Subcutaneous abdominal adipose tissue (tissue), 5 donors: ENCODE data around the gene AQP6.

ENCODE experiments used
- H3K27ac ChIP-seq: one replicate; pipeline ENCODE4 v1.7.0; 2013; ENCODE audit warnings: low read depth, mild to moderate bottlenecking, inconsistent platforms, low read length, moderate library complexity
- H3K27me3 ChIP-seq, 5 donors: one replicate each; pipeline ENCODE4 v1.7.0; 2013; ENCODE audit warnings: low read length in 5 of 5, inconsistent platforms in 1 of 5; ENCODE audit not compliant: control insufficient read depth in 5 of 5, insufficient read depth in 4 of 5
- H3K36me3 ChIP-seq, 5 donors: one replicate each; pipeline ENCODE4 v1.7.0; 2013; ENCODE audit warnings: low read length in 5 of 5; ENCODE audit not compliant: control insufficient read depth in 5 of 5, insufficient read depth in 5 of 5
- H3K4me1 ChIP-seq, 5 donors: one replicate each; pipeline ENCODE4 v1.7.0; 2013; ENCODE audit warnings: low read length in 5 of 5, mild to moderate bottlenecking in 3 of 5, moderate library complexity in 1 of 5; ENCODE audit not compliant: control insufficient read depth in 5 of 5, insufficient read depth in 5 of 5
- H3K4me3 ChIP-seq, 5 donors: one replicate each; pipeline ENCODE4 v1.7.0; 2013; ENCODE audit warnings: low read length in 5 of 5, low read depth in 1 of 5
- H3K9ac ChIP-seq, 5 donors: one replicate each; pipeline ENCODE4 v1.7.0; 2013; ENCODE audit warnings: low read length in 5 of 5, mild to moderate bottlenecking in 4 of 5, moderate library complexity in 3 of 5
- H3K9me3 ChIP-seq, 5 donors: one replicate each; pipeline ENCODE4 v1.7.0; 2013; ENCODE audit warnings: low read length in 5 of 5; ENCODE audit not compliant: control insufficient read depth in 5 of 5
- donor health status: healthy.
- donor health status: healthy.
- donor health status: healthy.
- donor health status: healthy.
- donor health status: healthy.

Gene AQP6

GRCh38 chr12:50016501-50017475 is 44.0 kb downstream of the AQP6 start:
- peaks cover 0 to 18% (median 9%) of the 10 kb centered on the region in 5 donors for H3K4me1 ChIP-seq
- H3K9me3 ChIP-seq = no peaks in the 10 kb centered on the region
- H3K27me3 ChIP-seq = no peaks in the 10 kb centered on the region
- peak overlapping the region; percentile 61 for H3K27ac ChIP-seq
- H3K4me3 ChIP-seq = peak overlapping the region in 1 of 5 donors; percentile 13
- peaks cover 0 to 2% (median 0%) of the 10 kb centered on the region in 5 donors for H3K36me3 ChIP-seq
- peak overlapping the region in 2 of 5 donors; percentile 11 to 41 for H3K9ac ChIP-seq

GRCh38 chr12:50017641-50018040 is 44.9 kb downstream of the AQP6 start:
- Histone ChIP-seq H3K9me3 (no peaks in the 10 kb centered on the region), H3K4me3 (no peak overlapping the region), H3K9ac (no peak overlapping the region), H3K27ac (peak overlapping the region; percentile 61), H3K36me3 (peaks cover 0 to 2% (median 0%) of the 10 kb centered on the region in 5 donors), H3K27me3 (no peaks in the 10 kb centered on the region), H3K4me1 (peaks cover 0 to 18% (median 9%) of the 10 kb centered on the region in 5 donors)

GRCh38 chr12:50018154-50018553 is 45.4 kb downstream of the AQP6 start:
- Histone ChIP-seq H3K4me1 (peaks cover 0 to 18% (median 9%) of the 10 kb centered on the region in 5 donors), H3K27ac (no peak overlapping the region)

GRCh38 chr12:50018968-50019367 is 46.2 kb downstream of the AQP6 start:
- no peaks in the 10 kb centered on the region for H3K36me3 ChIP-seq
- H3K4me3 ChIP-seq = no peak overlapping the region
- no peaks in the 10 kb centered on the region for H3K9me3 ChIP-seq
- H3K27ac ChIP-seq = no peak overlapping the region
- H3K9ac ChIP-seq = no peak overlapping the region
- no peaks in the 10 kb centered on the region for H3K27me3 ChIP-seq
- H3K4me1 ChIP-seq = peaks cover 0 to 18% (median 9%) of the 10 kb centered on the region in 5 donors

More at GRCh38 chr12:50018154-50018553, 45.4 kb downstream of the AQP6 start:
- no peaks in the 10 kb centered on the region for H3K27me3 ChIP-seq
- H3K9ac ChIP-seq = no peak overlapping the region
- no peaks in the 10 kb centered on the region for H3K9me3 ChIP-seq
- H3K36me3 ChIP-seq = peaks cover 0 to 2% (median 0%) of the 10 kb centered on the region in 5 donors
- no peak overlapping the region for H3K4me3 ChIP-seq

GRCh38 chr12:50019524-50019923 is 46.8 kb downstream of the AQP6 start:
- Histone ChIP-seq H3K27me3 (no peaks in the 10 kb centered on the region), H3K9ac (no peak overlapping the region), H3K36me3 (no peaks in the 10 kb centered on the region), H3K27ac (no peak overlapping the region), H3K4me3 (no peak overlapping the region), H3K4me1 (peaks cover 0 to 21% (median 12%) of the 10 kb centered on the region in 5 donors), H3K9me3 (no peaks in the 10 kb centered on the region)

GRCh38 chr12:50021031-50021430 is 48.3 kb downstream of the AQP6 start:
- H3K36me3 ChIP-seq = no peaks in the 10 kb centered on the region
- H3K4me1 ChIP-seq = peaks cover 0 to 33% (median 23%) of the 10 kb centered on the region in 5 donors
- H3K9ac ChIP-seq = peak overlapping the region in 1 of 5 donors; percentile 45
- H3K27ac ChIP-seq = no peak overlapping the region
- no peaks in the 10 kb centered on the region for H3K27me3 ChIP-seq
- H3K4me3 ChIP-seq = no peak overlapping the region
- no peaks in the 10 kb centered on the region for H3K9me3 ChIP-seq

- H3K9me3 ChIP-seq = no peaks in the 10 kb centered on the region
- H3K36me3 ChIP-seq = no peaks in the 10 kb centered on the region
- H3K27ac ChIP-seq = no peak overlapping the region
- H3K9ac ChIP-seq = no peak overlapping the region
- H3K4me1 ChIP-seq = peaks cover 0 to 22% (median 16%) of the 10 kb centered on the region in 5 donors
- no peaks in the 10 kb centered on the region for H3K27me3 ChIP-seq
- H3K4me3 ChIP-seq = no peak overlapping the region
Measured at GRCh38 chr12:50022903-50023302, 50.2 kb downstream of the AQP6 start.

GRCh38 chr12:50024227-50024626 is 51.5 kb downstream of the AQP6 start:
- no peaks in the 10 kb centered on the region for H3K36me3 ChIP-seq
- H3K9me3 ChIP-seq = no peaks in the 10 kb centered on the region
- peak overlapping the region in 2 of 5 donors; percentile 73 to 90 for H3K4me3 ChIP-seq
- no peak overlapping the region for H3K27ac ChIP-seq
- H3K27me3 ChIP-seq = no peaks in the 10 kb centered on the region
- no peak overlapping the region for H3K9ac ChIP-seq
- peaks cover 0 to 17% (median 14%) of the 10 kb centered on the region in 5 donors for H3K4me1 ChIP-seq

- Histone ChIP-seq H3K4me3 (peak overlapping the region; percentile 73 to 90 (median 81)), H3K27ac (no peak overlapping the region), H3K9ac (peak overlapping the region in 4 of 5 donors; percentile 75 to 87 (median 82)), H3K9me3 (no peaks in the 10 kb centered on the region), H3K36me3 (no peaks in the 10 kb centered on the region), H3K4me1 (peaks cover 0 to 17% (median 14%) of the 10 kb centered on the region in 5 donors), H3K27me3 (no peaks in the 10 kb centered on the region)
Measured at GRCh38 chr12:50024805-50025186, 52.0 kb downstream of the AQP6 start.
